Posterior vena cava (tissue), 2 donors: Measurements from ENCODE around the gene FNDC3A. TPM values are rescaled to one million over a fixed set of nuclear protein-coding genes. Genes with fewer than 3 reads are reported as not detected.

Experiments
- total RNA-seq, 2 donors: library from RNA; stranded (reverse); fragmentation: NEBNext Ultra II Directional; extraction: Animal tissue kit (Norgen Biotek cat#: 25700); gene quantifications; one replicate each; pipeline ENCODE4 v1.2.1, GENCODE V29; 2021
- donor health status: DM: yes; HTN: yes; CAD: no.
- donor health status: DM: yes; HTN: yes; CAD: no.

FNDC3A gene
- total RNA-seq, 2 donors from 2014 or later: 49.0 to 52.1 TPM

Other genes starting within 250 kb of the FNDC3A start
- gene MLNR, start 244.4 kb downstream of the FNDC3A start, total RNA-seq: not detected